GM19397 (cell line): ENCODE results near the gene KCTD15.

Source experiments
- ATAC-seq: cut with Tn5 transposase; IDR thresholded peaks from one replicate; pipeline ENCODE4 v1.9.1; 2021; ENCODE audit warnings: mild to moderate bottlenecking, moderate library complexity; ENCODE audit not compliant: unreplicated experiment

KCTD15 gene

DNA sequence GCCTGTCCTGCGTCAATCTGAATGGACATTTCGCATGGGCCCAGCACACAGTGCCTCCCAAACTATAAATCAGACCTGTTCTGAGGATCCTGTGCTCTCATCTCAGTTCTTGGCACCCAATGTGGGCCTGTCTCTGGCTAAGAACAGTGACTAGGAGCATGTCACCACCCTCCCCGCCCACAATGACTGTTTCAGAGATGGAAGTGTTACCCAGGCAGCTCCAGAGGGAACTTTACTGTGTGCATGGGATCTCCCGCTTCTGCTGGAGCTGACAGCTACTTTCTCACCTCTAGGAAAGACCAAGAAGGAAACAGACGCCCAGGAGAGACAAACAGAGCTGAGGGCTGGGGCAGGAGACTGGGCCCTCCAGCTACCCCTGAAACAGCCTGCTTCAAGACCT is 45.0 kb downstream of the KCTD15 start:
- no peak for ATAC-seq

DNA sequence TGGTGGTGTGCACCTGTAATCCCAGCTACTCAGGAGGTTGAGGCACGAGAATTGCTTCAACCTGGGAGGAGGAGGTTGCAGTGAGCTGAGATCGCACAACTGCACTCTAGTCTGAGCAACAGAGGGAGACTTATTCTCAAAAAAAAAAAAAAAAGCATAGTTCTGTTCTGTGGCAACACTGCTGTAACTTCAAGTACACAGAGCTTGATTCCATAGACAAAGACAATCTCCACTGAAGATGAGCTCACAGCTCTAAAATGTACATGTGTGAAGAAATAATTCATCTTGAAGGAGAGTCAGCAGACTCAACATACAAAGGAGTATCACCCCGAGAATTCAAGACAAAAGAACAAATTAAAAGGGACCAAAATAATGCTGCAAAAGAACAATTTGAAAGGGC is 47.8 kb downstream of the KCTD15 start:
- ATAC-seq: no peak

DNA sequence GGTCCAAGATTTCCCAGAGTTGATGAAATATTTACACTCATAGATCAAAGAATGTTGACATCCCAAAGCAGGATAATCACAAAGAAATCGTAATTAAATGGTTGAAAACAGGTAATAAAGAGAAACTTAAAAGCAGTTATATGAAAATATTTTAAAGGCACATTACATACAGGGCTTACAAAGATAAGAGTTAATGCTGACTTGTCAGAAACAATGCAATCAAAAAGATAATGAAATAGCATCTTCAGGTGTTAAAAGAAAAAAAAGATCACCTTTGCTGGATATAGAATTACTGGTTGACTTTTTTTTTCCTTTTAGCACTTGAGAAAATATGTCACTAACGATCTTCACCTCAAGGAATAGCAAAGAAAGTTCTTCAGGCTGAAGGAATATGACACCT is 48.8 kb downstream of the KCTD15 start:
- no peak for ATAC-seq

DNA sequence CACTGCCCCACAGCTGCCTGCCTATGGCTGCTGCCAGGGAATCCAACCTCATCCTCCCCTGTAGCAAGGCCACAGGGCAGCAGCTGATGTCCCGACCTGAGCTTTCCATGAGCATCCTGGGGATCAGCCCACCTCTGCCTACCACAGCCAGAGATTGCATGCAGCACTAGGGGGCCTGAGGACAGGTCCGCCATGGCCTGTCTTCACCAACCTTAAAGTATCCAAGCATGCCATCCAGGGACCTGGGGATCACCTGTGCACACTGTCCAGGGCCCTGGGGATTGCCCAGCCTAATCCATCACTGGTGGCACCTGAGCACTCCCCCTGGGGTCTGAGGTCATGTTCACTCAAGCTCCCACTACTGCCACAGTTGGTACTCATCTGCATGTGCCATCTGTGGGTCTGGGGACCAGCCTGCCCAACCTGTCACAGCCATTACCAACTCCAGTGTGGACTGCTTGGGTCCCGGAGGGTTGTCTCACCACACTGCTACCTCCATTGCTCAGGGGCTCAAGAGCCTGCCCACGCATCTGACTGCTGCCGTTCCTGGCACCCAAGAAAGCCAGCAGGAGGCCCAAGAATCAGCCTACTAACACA is 53.0 kb downstream of the KCTD15 start:
- ATAC-seq: no peak

DNA sequence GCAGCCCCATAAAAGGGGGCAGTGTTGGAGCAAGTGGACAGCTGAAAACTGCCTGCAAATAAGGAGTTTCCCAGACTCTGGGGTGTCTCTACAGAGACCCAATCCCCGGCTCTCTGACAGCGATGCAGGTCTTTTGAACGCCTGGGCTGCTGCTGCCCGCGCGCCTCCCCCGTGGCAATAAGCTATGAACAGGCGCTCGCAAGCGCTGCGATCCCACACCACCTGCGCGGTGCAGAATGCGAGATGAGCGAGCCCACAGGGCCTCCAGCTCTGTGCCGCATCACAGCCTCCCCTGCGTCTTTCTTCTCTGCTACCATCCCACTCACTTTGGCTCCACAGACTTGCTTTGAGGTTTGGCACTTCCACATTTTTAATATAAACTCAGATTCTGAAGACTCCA is 62.3 kb downstream of the KCTD15 start:
- no peak for ATAC-seq

DNA sequence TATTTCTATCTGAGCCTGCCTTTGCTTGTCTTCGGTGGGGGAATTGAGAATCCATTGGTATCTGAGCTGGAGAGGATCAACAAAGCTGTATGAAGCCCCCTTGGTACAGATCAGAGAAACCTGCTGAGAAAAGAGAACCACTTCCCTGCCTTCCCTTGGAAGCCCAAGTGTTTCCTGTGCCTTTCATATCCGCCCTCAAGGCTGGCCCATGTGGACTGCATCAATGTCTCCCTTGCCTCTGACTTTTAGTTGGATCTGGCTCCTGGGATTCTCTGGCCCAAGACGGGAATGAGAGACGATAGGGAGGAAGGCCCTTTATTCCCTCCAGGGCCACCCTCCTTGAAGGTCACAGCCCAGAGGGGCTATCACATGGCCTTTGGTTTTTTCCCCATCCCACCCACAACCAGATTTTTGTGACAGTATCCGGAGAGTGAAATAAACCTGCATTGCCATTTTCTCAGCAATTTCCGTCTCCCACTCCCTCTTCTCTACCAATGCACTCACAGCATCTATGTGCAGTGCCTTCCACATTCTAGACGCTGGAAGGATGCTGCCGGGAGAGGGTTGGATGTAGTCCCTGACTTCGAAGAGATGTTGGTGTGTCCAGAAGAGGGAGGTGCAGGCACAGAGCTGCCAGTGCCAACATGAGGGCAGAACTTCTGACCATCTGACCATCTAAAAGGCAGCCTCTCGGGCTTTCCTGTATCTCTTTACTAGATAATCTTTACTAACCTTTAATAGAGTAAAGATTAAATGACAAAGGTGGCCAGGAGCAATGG is 63.8 kb downstream of the KCTD15 start:
- ATAC-seq: no peak

DNA sequence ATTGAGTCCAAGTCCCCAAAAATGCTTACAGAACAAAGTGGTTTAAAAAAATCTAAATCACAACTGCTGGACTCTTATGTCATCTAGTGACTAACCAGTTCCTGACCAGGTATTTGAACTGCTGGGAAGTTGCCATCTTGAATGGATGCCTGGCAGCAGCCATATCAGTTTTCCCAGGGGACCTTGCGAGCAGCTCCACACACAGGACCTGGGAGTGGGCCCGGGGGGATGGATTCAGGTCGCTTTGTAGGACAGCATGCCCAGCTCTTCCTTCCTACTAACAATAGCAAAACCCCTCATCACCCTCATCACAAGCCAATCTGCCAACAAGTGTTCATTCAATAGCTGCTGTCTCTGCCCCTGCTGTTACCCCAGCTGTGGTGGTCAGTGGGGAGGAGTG is 65.3 kb downstream of the KCTD15 start:
- no peak for ATAC-seq

DNA sequence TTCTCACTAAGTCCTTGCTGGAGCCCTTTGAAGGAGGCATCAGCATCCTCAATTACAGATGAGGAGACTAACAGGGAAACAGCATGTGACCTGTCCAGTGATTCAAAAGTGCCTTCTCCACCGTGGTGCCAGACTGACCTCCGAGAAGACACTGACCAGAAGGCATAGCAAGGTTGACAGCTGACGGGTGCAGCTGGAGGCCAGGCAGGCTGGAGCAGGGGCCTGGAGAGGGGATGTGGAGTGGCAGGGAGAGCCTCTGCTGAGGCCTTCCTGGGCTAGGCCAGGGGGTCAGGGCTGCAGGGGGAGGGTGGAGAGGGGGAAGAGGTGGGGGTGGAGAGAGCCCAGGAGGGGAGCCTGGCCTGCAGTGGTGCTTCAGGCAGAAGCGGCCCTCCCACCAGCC is 66.3 kb downstream of the KCTD15 start:
- no peak for ATAC-seq

DNA sequence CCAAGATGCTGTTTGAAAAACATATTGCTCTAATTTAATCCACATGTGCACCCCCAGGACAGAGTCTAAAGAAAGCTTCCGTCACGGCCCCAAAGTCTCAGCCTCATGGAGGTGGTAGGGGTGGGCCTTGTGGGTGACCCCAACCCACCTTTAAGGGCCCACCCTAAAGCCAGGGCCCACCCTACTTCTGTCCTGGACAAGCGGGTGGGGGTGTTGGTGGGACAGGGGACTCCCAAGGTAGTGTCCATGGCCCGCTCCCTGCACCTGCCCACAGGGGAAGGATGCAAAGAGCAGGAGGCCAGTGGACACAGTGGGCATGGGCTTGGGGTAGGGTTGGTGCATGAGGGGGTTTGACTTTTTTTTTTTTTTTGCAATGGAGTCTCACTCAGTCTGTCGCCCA is 66.8 kb downstream of the KCTD15 start:
- ATAC-seq: no peak

DNA sequence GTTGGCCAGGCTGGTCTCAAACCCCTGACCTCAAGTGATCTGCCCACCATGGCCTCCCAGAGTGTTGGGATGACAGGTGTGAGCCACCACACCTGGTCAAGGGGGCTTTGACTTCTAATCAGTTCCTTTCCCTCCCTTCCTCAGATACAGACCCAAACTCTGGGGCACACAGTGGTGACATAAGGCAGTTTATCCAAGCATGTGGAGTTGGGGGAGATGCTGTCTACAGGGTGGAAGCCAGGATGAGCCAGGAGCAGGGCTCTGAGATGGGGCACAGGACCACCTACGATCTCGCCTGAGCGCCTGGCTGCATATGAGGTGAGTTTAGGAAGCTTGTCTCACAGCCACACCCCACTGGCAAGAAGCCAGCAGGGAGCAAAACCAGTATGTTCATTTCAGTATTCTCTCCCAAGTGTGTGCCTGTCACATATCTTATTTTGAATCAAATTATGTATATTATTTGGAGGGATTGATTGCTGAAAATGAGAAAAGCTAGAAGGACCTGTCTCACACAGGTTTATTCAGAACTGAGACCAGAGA is 67.7 kb downstream of the KCTD15 start:
- no peak for ATAC-seq

DNA sequence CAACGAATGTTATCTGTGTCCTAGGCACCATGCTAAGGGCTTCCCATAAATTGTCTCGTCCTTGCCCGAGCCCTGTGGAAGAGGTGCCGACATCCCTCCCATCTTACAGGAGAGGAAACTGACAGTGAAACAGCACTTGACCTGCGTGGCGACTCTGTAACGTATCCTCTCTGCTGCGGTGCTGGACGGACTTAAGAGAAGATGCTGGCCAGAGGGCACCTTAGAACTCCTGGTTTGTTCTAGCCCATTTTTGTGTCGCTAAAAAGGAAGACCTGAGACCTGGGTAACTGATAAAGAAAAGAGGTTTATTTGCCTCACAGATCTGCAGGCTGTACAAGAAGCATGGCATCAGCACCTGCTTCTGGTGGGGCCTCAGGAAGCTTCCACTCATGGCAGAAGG is 68.6 kb downstream of the KCTD15 start:
- ATAC-seq: no peak
